ENCODE measurements around the gene SLC37A1. TPM values are rescaled to one million over a fixed set of nuclear protein-coding genes. Genes with fewer than 3 reads are reported as not detected.
A peak's percentile ranks its signal among the peaks of the same experiment; 100 is the strongest.

Gene SLC37A1
- total and polyA plus RNA-seq, 9 of the 15 experiments (the other 6 are each of a cell fraction or from before 2014, with no cell fraction given), result 0.06 to 3.4 (median 0.40) TPM

GRCh38 chr21:42539931-42540343, 26.3 kb downstream of the SLC37A1 start (continued):
- TF ChIP-seq UBTF (IDR thresholded peaks at IDR 0.05; ENCODE audit: borderline replicate concordance in 1 of 2, low read depth in 2 of 2, low read length in 2 of 2) (no peak), JUN (IDR thresholded peaks at IDR 0.05; ENCODE audit: borderline replicate concordance, low read depth, low read length) (no peak), JUN (CRISPR knock-in tag; IDR thresholded peaks at IDR 0.05; ENCODE audit: borderline replicate concordance) (no peak), ZBTB26 (CRISPR knock-in tag; IDR thresholded peaks at IDR 0.05) (no peak), NR2C1 (IDR thresholded peaks at IDR 0.05) (no peak), NR2C1 (tag; IDR thresholded peaks at IDR 0.05) (no peak), ELK3 (CRISPR knock-in tag; IDR thresholded peaks at IDR 0.05) (no peak), TSC22D4 (tag; IDR thresholded peaks at IDR 0.05) (no peak), ZNF436 (CRISPR knock-in tag; IDR thresholded peaks at IDR 0.05) (no peak), CBX5 (IDR thresholded peaks at IDR 0.05; ENCODE audit: borderline replicate concordance, low read depth) (no peak), ZNF316 (IDR thresholded peaks at IDR 0.05) (peak; percentile 97), DLX4 (CRISPR knock-in tag; IDR thresholded peaks at IDR 0.05) (no peak), C11orf30 (IDR thresholded peaks at IDR 0.05; ENCODE audit: low read depth) (peak; percentile 95), SMC3 (conservative IDR thresholded peaks at IDR 0.05; ENCODE audit: insufficient read depth, low read depth, low read length) (peak; percentile 73), CREB3 (tag; conservative IDR thresholded peaks at IDR 0.05; ENCODE audit: low read depth) (0 out of 2 replicates have a peak, but pooled peaks have one; percentile 37), SAFB (IDR thresholded peaks at IDR 0.05; ENCODE audit: borderline replicate concordance, low read depth, low read length) (no peak), CBX3 (IDR thresholded peaks at IDR 0.05; ENCODE audit: borderline replicate concordance in 1 of 2, low read length in 2 of 2) (no peak), SNRNP70 (optimal IDR thresholded peaks at IDR 0.05; ENCODE audit: low read depth, low read length) (no peak), ESRRB (CRISPR knock-in tag; IDR thresholded peaks at IDR 0.05; ENCODE audit: borderline replicate concordance) (no peak), ARHGAP35 (IDR thresholded peaks at IDR 0.05; ENCODE audit: partially characterized antibody) (peak; percentile 17), TEAD4 (IDR thresholded peaks at IDR 0.05; ENCODE audit: low read length) (peak; percentile 47; the same call in 1 of the 2 replicates), TEAD4 (CRISPR knock-in tag; IDR thresholded peaks at IDR 0.05; ENCODE audit: borderline replicate concordance) (no peak), ZNF830 (CRISPR knock-in tag; IDR thresholded peaks at IDR 0.05) (no peak), IRF9 (tag; IDR thresholded peaks at IDR 0.05) (no peak)

Data from K562 (cell line).